ENCODE measurements around the gene DGCR2. TPM values are rescaled to one million over a fixed set of nuclear protein-coding genes. Genes with fewer than 3 reads are reported as not detected.
"Not testable (repeated sequence)": the region's sequence is repeated elsewhere in the genome, so short reads cannot be mapped to it uniquely, and the experiment has no call there.

The DGCR2 gene
- total RNA-seq, 2 experiments from 2014 or later = 31.9 to 35.5 TPM

DNA sequence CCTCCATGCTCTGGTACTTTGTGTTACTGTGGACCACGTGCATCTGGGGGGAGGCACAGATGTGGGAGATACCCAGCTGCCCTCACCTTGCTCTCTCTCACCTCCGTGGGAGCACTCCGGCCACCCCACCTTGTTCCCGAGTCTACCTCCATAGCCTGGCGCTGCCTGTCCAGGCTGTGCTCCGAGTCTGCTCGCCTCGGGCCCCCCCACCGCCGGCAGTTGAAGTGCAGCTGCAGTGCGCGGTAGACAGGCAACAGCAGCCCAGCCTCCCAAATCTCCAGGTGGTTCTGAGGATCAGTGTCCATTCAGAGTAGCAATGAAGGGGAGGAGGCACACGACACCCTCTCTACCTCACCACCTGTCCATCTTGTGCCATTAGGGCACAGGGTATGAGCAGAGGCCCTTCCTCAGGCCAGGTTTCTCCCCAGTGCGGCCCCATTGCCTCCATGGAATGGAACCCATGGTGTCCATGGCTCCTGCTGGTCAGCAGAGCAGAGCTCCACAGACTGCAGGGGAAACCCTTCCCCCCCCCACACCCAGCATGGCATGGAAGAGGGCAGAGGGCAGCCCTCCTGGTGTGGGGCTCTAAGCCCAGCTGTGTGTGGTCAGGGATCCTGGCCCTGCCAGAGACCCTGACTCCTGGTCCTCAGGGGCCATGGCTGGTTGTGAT, 89.2 kb downstream of the DGCR2 start:
- intact Hi-C loops (cut with DNase I, micrococcal nuclease); H3K4me1 Mint-ChIP-seq (ENCODE audit: low read depth); H3K27me3 Mint-ChIP-seq; H3K27ac ChIP-seq (ENCODE audit: low read depth in 1 of 2, low read length in 2 of 2); CTCF ChIA-PET; DNase-seq; H3K4me3 ChIP-seq (ENCODE audit: low read length); H3K27me3 ChIP-seq (ENCODE audit: control insufficient read depth in 1 of 2, insufficient read depth in 2 of 2, low read length in 2 of 2); H3K9me3 ChIP-seq (ENCODE audit: control insufficient read depth in 1 of 2, insufficient read depth in 1 of 2, low read length in 2 of 2); H3K4me1 ChIP-seq (ENCODE audit: insufficient read depth, low read length); H3K9me3 Mint-ChIP-seq; H3K36me3 ChIP-seq (ENCODE audit: insufficient read depth, low read length); ATAC-seq (ENCODE audit: poor library complexity); H3K27ac Mint-ChIP-seq; POLR2A ChIA-PET; H3K4me3 Mint-ChIP-seq; H3K36me3 Mint-ChIP-seq (ENCODE audit: low read depth): not testable (repeated sequence)

- H3K36me3 ChIP-seq (ENCODE audit: insufficient read depth, low read length); POLR2A ChIA-PET; H3K9me3 ChIP-seq (ENCODE audit: control insufficient read depth in 1 of 2, insufficient read depth in 1 of 2, low read length in 2 of 2); H3K27ac ChIP-seq (ENCODE audit: low read depth in 1 of 2, low read length in 2 of 2); H3K36me3 Mint-ChIP-seq (ENCODE audit: low read depth); H3K4me3 ChIP-seq (ENCODE audit: low read length); intact Hi-C loops (cut with DNase I, micrococcal nuclease); H3K4me3 Mint-ChIP-seq; DNase-seq; H3K4me1 Mint-ChIP-seq (ENCODE audit: low read depth); H3K27ac Mint-ChIP-seq; H3K9me3 Mint-ChIP-seq; H3K4me1 ChIP-seq (ENCODE audit: insufficient read depth, low read length); ATAC-seq (ENCODE audit: poor library complexity); CTCF ChIA-PET; H3K27me3 ChIP-seq (ENCODE audit: control insufficient read depth in 1 of 2, insufficient read depth in 2 of 2, low read length in 2 of 2): not testable (repeated sequence)
- H3K27me3 Mint-ChIP-seq = peaks cover 13% of the 10 kb centered on the region
Observed at GRCh38 chr22:19032156-19032785, 89.9 kb downstream of the DGCR2 start.

- H3K4me1 ChIP-seq (ENCODE audit: insufficient read depth, low read length); DNase-seq; H3K4me3 Mint-ChIP-seq; H3K4me3 ChIP-seq (ENCODE audit: low read length); H3K4me1 Mint-ChIP-seq (ENCODE audit: low read depth); intact Hi-C loops (cut with DNase I, micrococcal nuclease); H3K9me3 ChIP-seq (ENCODE audit: control insufficient read depth in 1 of 2, insufficient read depth in 1 of 2, low read length in 2 of 2); ATAC-seq (ENCODE audit: poor library complexity); H3K36me3 ChIP-seq (ENCODE audit: insufficient read depth, low read length); H3K36me3 Mint-ChIP-seq (ENCODE audit: low read depth); H3K9me3 Mint-ChIP-seq; H3K27ac Mint-ChIP-seq; CTCF ChIA-PET; POLR2A ChIA-PET; H3K27me3 ChIP-seq (ENCODE audit: control insufficient read depth in 1 of 2, insufficient read depth in 2 of 2, low read length in 2 of 2); H3K27ac ChIP-seq (ENCODE audit: low read depth in 1 of 2, low read length in 2 of 2): not testable (repeated sequence)
- peaks cover 19% of the 10 kb centered on the region for H3K27me3 Mint-ChIP-seq
Observed at GRCh38 chr22:19030889-19031252, 91.3 kb downstream of the DGCR2 start.

DNA sequence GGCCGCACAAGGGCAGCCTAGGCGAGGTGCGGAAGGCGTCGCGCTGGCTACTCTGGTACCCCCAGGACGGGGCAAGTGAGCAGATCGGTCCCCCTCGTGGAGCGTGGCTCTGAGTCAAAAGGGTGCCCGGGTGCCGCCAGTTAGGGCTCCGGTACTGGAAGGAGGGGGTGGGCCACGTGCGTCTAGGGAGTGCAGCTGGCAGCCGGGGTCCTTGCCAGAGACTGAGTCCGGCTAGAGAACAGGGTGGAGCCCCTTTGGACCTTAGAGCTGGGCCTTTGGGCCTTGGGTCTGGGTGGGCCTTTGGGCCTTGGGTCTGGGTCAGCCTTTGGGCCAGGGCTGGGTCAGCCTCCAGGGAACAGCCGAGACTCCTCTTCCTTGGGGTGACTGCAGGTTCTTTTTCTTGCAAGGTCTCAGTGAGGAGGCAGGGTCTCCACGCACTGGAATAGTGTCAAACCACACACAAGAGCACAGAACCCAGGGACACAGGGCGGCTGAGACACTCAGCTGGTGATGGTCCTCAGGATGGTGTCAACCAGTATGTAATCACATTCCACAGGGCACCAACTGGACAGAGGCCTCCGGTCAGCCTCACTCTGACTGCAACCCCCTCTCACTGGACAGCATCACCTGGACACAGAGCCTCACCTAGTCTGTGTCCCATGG, 91.9 kb downstream of the DGCR2 start:
- POLR2A ChIA-PET, CTCF ChIA-PET, H3K27ac Mint-ChIP-seq: not testable (repeated sequence)

GRCh38 chr22:19029113-19030103, 92.8 kb downstream of the DGCR2 start:
- H3K36me3 Mint-ChIP-seq (ENCODE audit: low read depth); POLR2A ChIA-PET; H3K4me3 Mint-ChIP-seq; H3K27ac Mint-ChIP-seq; H3K4me1 Mint-ChIP-seq (ENCODE audit: low read depth); intact Hi-C loops (cut with DNase I, micrococcal nuclease); H3K9me3 ChIP-seq (ENCODE audit: control insufficient read depth in 1 of 2, insufficient read depth in 1 of 2, low read length in 2 of 2); H3K36me3 ChIP-seq (ENCODE audit: insufficient read depth, low read length); DNase-seq; H3K27me3 ChIP-seq (ENCODE audit: control insufficient read depth in 1 of 2, insufficient read depth in 2 of 2, low read length in 2 of 2); H3K4me3 ChIP-seq (ENCODE audit: low read length); H3K9me3 Mint-ChIP-seq; ATAC-seq (ENCODE audit: poor library complexity); H3K4me1 ChIP-seq (ENCODE audit: insufficient read depth, low read length); CTCF ChIA-PET; H3K27ac ChIP-seq (ENCODE audit: low read depth in 1 of 2, low read length in 2 of 2): not testable (repeated sequence)
- H3K27me3 Mint-ChIP-seq = peaks cover 21% of the 10 kb centered on the region

More for the DNA sequence above, 91.9 kb downstream of the DGCR2 start:
- H3K9me3 Mint-ChIP-seq; H3K27ac ChIP-seq (ENCODE audit: low read depth in 1 of 2, low read length in 2 of 2); H3K36me3 Mint-ChIP-seq (ENCODE audit: low read depth); H3K4me1 Mint-ChIP-seq (ENCODE audit: low read depth); H3K4me1 ChIP-seq (ENCODE audit: insufficient read depth, low read length); H3K36me3 ChIP-seq (ENCODE audit: insufficient read depth, low read length); ATAC-seq (ENCODE audit: poor library complexity); intact Hi-C loops (cut with DNase I, micrococcal nuclease); H3K27me3 ChIP-seq (ENCODE audit: control insufficient read depth in 1 of 2, insufficient read depth in 2 of 2, low read length in 2 of 2); H3K9me3 ChIP-seq (ENCODE audit: control insufficient read depth in 1 of 2, insufficient read depth in 1 of 2, low read length in 2 of 2); H3K4me3 ChIP-seq (ENCODE audit: low read length); DNase-seq; H3K4me3 Mint-ChIP-seq: not testable (repeated sequence)
- peaks cover 19% of the 10 kb centered on the region for H3K27me3 Mint-ChIP-seq

DNA sequence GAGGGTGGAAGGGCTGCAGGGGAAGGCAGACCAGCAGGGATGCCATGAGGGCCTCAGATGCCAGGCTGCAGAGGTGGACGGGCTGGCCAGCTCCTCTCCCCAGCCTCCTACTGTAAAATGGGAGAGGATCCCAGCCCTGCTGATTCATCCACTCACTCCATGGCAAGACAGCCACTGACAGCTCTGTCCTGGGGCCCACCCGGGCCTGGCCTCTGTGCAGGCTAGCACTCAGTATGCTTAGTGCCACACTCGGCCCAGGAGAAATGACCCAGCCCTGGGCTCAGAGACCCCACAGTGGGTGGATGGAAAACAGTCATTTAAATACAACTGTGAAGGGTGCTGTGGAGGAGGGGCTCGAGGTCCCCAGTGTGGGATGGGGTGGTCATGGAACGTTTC, 94.2 kb downstream of the DGCR2 start:
- H3K27ac ChIP-seq (ENCODE audit: low read depth in 1 of 2, low read length in 2 of 2); intact Hi-C loops (cut with DNase I, micrococcal nuclease); H3K9me3 Mint-ChIP-seq; H3K36me3 ChIP-seq (ENCODE audit: insufficient read depth, low read length); CTCF ChIA-PET; H3K27ac Mint-ChIP-seq; H3K36me3 Mint-ChIP-seq (ENCODE audit: low read depth); H3K4me1 Mint-ChIP-seq (ENCODE audit: low read depth); H3K27me3 ChIP-seq (ENCODE audit: control insufficient read depth in 1 of 2, insufficient read depth in 2 of 2, low read length in 2 of 2); H3K4me3 Mint-ChIP-seq; ATAC-seq (ENCODE audit: poor library complexity); DNase-seq; POLR2A ChIA-PET; H3K9me3 ChIP-seq (ENCODE audit: control insufficient read depth in 1 of 2, insufficient read depth in 1 of 2, low read length in 2 of 2); H3K4me1 ChIP-seq (ENCODE audit: insufficient read depth, low read length); H3K4me3 ChIP-seq (ENCODE audit: low read length): not testable (repeated sequence)
- peaks cover 27% of the 10 kb centered on the region for H3K27me3 Mint-ChIP-seq
